HG02571 (cell line): Measurements from ENCODE around the gene SERTAD4.
"Not testable (repeated sequence)": the region's sequence is repeated elsewhere in the genome, so short reads cannot be mapped to it uniquely, and the experiment has no call there.

Experiments
- ATAC-seq: cut with Tn5 transposase; IDR thresholded peaks from one replicate; pipeline ENCODE4 v1.9.1; 2021; ENCODE audit warnings: mild to moderate bottlenecking, moderate library complexity; ENCODE audit not compliant: unreplicated experiment

Gene SERTAD4

GRCh38 chr1:210232511-210233215, at the start of gene SERTAD4:
SERTAD4 (plus strand) TSS chr1:210232796; CDS start chr1:210237961, 5,165 bp downstream.
- ATAC-seq, result no peak

GRCh38 chr1:210185063-210185462, 47.5 kb upstream of the SERTAD4 start:
- ATAC-seq, result no peak

- not testable (repeated sequence) for ATAC-seq
Measured at GRCh38 chr1:210187849-210188606, 44.6 kb upstream of the SERTAD4 start.

- no peak for ATAC-seq
Measured at GRCh38 chr1:210189426-210189825, 43.2 kb upstream of the SERTAD4 start.

GRCh38 chr1:210195635-210196160, 36.9 kb upstream of the SERTAD4 start:
- ATAC-seq, result no peak

- ATAC-seq, result not testable (repeated sequence)
Measured at GRCh38 chr1:210196266-210196665, 36.3 kb upstream of the SERTAD4 start.

- ATAC-seq, result no peak
Measured at GRCh38 chr1:210198840-210199239, 33.8 kb upstream of the SERTAD4 start.

GRCh38 chr1:210200124-210200736, 32.4 kb upstream of the SERTAD4 start:
- no peak for ATAC-seq

GRCh38 chr1:210201681-210202080, 30.9 kb upstream of the SERTAD4 start:
- no peak for ATAC-seq

GRCh38 chr1:210207597-210208450, 24.8 kb upstream of the SERTAD4 start:
- ATAC-seq, result no peak

GRCh38 chr1:210213335-210213734, 19.3 kb upstream of the SERTAD4 start:
- ATAC-seq, result no peak

GRCh38 chr1:210214573-210215409, 17.8 kb upstream of the SERTAD4 start:
- ATAC-seq, result no peak

GRCh38 chr1:210217482-210217881, 15.1 kb upstream of the SERTAD4 start:
- ATAC-seq, result no peak

GRCh38 chr1:210218047-210218446, 14.5 kb upstream of the SERTAD4 start:
- no peak for ATAC-seq

- ATAC-seq, result no peak
Measured at GRCh38 chr1:210222340-210223006, 10.1 kb upstream of the SERTAD4 start.

GRCh38 chr1:210223226-210223904, 9.2 kb upstream of the SERTAD4 start:
- no peak for ATAC-seq

GRCh38 chr1:210228158-210228557, 4.4 kb upstream of the SERTAD4 start:
- no peak for ATAC-seq

- ATAC-seq, result no peak
Measured at GRCh38 chr1:210230149-210230695, 2.4 kb upstream of the SERTAD4 start.
